K562 (cell line): ENCODE measurements around the gene KIAA0319L. TPM values are rescaled to one million over a fixed set of nuclear protein-coding genes. Genes with fewer than 3 reads are reported as not detected.

Source experiments
- C11orf30 ChIP-seq: fragments of 450-650 bp; IDR thresholded peaks from 2 replicates; pipeline ENCODE4 v1.6.1; 2016; ENCODE audit warnings: low read depth, mild to moderate bottlenecking
- EHMT2 ChIP-seq: fragments of 450-650 bp; IDR thresholded peaks from 2 replicates; pipeline ENCODE4 v1.6.1; 2018; ENCODE audit warnings: antibody characterized with exemption
- GTF2F1 ChIP-seq: IDR thresholded peaks from 2 replicates; pipeline ENCODE4 v1.6.1; 2011; ENCODE audit warnings: low read depth, low read length, improper control_type of control experiment
- HNRNPL ChIP-seq: fragments of 200-400 bp; formaldehyde crosslinking; IDR thresholded peaks from 2 replicates; pipeline ENCODE4 v1.6.1; 2017; ENCODE audit warnings: low read depth, mild to moderate bottlenecking, low read length
- JUND ChIP-seq, 2 experiments: IDR thresholded peaks; 2 replicates in 1 of 2; 3 replicates in 1 of 2; pipeline ENCODE4 v1.6.1; 2011; ENCODE audit warnings: borderline replicate concordance in 2 of 2, low read depth in 2 of 2, low read length in 2 of 2, improper control_type of control experiment in 1 of 2, missing biosample characterization in 1 of 2, missing genetic modification characterization in 1 of 2, missing genetic modification reagents in 1 of 2
- PPARD ChIP-seq: fragments of 250-450 bp; sonication (Bioruptor Pico); IDR thresholded peaks from 2 replicates; pipeline ENCODE4 v1.8.0; 2022; ENCODE audit warnings: inconsistent platforms, mild to moderate bottlenecking, moderate library complexity
- SETDB1 ChIP-seq: IDR thresholded peaks from one replicate; pipeline ENCODE4 v1.6.1; 2012; ENCODE audit warnings: low read length, control low read depth, inconsistent platforms
- SMAD4 ChIP-seq: fragments of 250-450 bp; sonication (Bioruptor Pico); conservative IDR thresholded peaks from 2 replicates; pipeline ENCODE4 v1.8.0; 2021; ENCODE audit warnings: inconsistent platforms, mild to moderate bottlenecking, moderate library complexity
- SRSF7 ChIP-seq: fragments of 200-400 bp; formaldehyde crosslinking; optimal IDR thresholded peaks from 2 replicates; pipeline ENCODE3; 2017; ENCODE audit warnings: mild to moderate bottlenecking, low read depth, low read length
- TAL1 ChIP-seq: fragments of 450-650 bp; IDR thresholded peaks from 2 replicates; pipeline ENCODE4 v1.6.1; 2016; ENCODE audit warnings: mild to moderate bottlenecking
- TGIF2 ChIP-seq: sonication (generic); formaldehyde crosslinking; IDR thresholded peaks from 2 replicates; pipeline ENCODE4 v1.8.1; 2022; ENCODE audit warnings: mild to moderate bottlenecking, missing genetic modification reagents, moderate library complexity
- THAP12 ChIP-seq: fragments of 250-450 bp; sonication (Bioruptor Pico); IDR thresholded peaks from 2 replicates; pipeline ENCODE4 v1.9.0; 2021; ENCODE audit warnings: mild to moderate bottlenecking, inconsistent platforms
- TSC22D4 ChIP-seq: fragments of 450-650 bp; IDR thresholded peaks from 2 replicates; pipeline ENCODE4 v1.6.1; 2016; ENCODE audit warnings: missing genetic modification characterization, missing biosample characterization, control low read depth
- ZNF12 ChIP-seq: sonication (generic); formaldehyde crosslinking; IDR thresholded peaks from 2 replicates; pipeline ENCODE4 v1.4.0; 2020; ENCODE audit warnings: mild to moderate bottlenecking, missing genetic modification reagents
- ZNF280A ChIP-seq: fragments of 450-650 bp; IDR thresholded peaks from 2 replicates; pipeline ENCODE4 v1.6.1; 2018; ENCODE audit warnings: mild to moderate bottlenecking, low read depth; ENCODE audit not compliant: partially characterized antibody
- polyA plus RNA-seq, 8 experiments: library from polyadenylated mRNA; depleted of rRNA in 4 of 8; stranded (reverse) in 5 of 8; unstranded in 3 of 8; fragments of >200 nt; fragmentation: Nextera tagmentation in 2 of 8; fragmentation: Illumina TruSeq in 1 of 8; extraction: Ambion mirVana in 2 of 8; extraction: Trizol in 1 of 8; gene quantifications; 2 replicates each; pipeline versions ENCODE4 v1.2.1 to v1.2.3, GENCODE V29; 2011 to 2014; ENCODE audit warnings: inconsistent platforms in 1 of 8, missing spikeins in 1 of 8
- total RNA-seq, 7 experiments: library from RNA; depleted of rRNA in 6 of 7; stranded (reverse); fragments of >200 nt in 6 of 7; fragmentation: Illumina TruSeq in 2 of 7; extraction: Trizol in 2 of 7; gene quantifications; 2 replicates each; pipeline versions ENCODE4 v1.2.1 to v1.2.3, GENCODE V29; 2011 to 2021; ENCODE audit warnings: low replicate concordance in 1 of 7
- TF ChIP-seq, protein P1 (sequence below): fragments of 250-450 bp; sonication (Bioruptor Pico); IDR thresholded peaks from 2 replicates; pipeline ENCODE4 v1.5.0; 2022; ENCODE audit warnings: mild to moderate bottlenecking
- TF ChIP-seq, protein P2 (sequence below): sonication (generic); formaldehyde crosslinking; IDR thresholded peaks from 2 replicates; pipeline ENCODE4 v1.5.0; 2020; ENCODE audit warnings: missing genetic modification reagents
- TF ChIP-seq, protein P3 (sequence below), 2 experiments: IDR thresholded peaks; 2 replicates each; pipeline ENCODE4 v1.6.1; 2011; ENCODE audit warnings: borderline replicate concordance in 1 of 2, control low read depth in 1 of 2, low read depth in 1 of 2, low read length in 1 of 2, mild to moderate bottlenecking in 1 of 2, mixed read lengths in 1 of 2, moderate library complexity in 1 of 2; ENCODE audit not compliant: insufficient read depth in 1 of 2, insufficient read length in 1 of 2, poor library complexity in 1 of 2, severe bottlenecking in 1 of 2; ENCODE audit errors: extremely low read depth in 1 of 2

The KIAA0319L gene
- total and polyA plus RNA-seq, 9 of the 15 experiments (the other 6 are each of a cell fraction or from before 2014, with no cell fraction given) = 2.4 to 51.7 (median 27.4) TPM

DNA sequence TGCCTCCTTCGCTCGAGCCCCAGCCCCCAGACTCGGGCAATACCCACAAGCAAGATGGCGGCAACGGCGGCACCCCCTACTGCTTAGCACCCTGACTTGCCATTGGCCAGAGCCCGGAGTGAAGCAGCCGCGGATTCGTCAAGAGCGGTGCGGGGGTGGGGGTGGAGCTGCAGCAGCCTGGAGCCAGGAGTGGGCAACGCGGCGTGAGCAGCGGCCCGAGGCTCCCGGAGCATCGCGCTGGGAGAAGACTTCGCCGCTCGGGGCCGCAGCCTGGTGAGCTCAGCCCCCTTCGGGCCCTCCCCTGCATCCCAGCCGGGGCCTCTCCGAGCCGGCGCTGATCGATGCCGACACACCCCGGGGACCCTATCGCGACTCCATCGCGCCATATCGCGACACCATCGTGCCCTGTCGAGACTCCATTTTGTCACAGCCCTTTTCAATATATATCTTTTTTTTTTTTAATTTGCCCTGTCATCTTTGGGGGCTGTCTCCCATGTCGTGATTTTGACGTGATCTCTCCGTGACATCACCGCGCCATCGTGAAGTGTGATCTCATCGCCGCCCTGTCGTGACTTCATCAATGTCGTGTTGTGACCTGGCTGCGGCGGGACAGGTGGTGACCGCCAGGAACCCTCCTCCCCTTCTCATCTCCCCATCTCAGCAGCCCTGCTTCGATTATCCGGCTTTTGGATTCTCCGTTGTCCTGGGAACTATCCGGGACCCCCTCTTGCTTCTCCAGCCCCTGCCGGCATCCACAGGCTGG is 589 bp upstream of the KIAA0319L start, which contains the start of gene NCDN (continued):
- TF ChIP-seq TGIF2 (CRISPR knock-in tag) = no peak
- no peak for TF ChIP-seq PPARD (CRISPR knock-in tag)
- TF ChIP-seq TSC22D4 = no peak
- TF ChIP-seq EHMT2 = no peak
- no peak for TF ChIP-seq SRSF7
- TF ChIP-seq, protein P1, sequence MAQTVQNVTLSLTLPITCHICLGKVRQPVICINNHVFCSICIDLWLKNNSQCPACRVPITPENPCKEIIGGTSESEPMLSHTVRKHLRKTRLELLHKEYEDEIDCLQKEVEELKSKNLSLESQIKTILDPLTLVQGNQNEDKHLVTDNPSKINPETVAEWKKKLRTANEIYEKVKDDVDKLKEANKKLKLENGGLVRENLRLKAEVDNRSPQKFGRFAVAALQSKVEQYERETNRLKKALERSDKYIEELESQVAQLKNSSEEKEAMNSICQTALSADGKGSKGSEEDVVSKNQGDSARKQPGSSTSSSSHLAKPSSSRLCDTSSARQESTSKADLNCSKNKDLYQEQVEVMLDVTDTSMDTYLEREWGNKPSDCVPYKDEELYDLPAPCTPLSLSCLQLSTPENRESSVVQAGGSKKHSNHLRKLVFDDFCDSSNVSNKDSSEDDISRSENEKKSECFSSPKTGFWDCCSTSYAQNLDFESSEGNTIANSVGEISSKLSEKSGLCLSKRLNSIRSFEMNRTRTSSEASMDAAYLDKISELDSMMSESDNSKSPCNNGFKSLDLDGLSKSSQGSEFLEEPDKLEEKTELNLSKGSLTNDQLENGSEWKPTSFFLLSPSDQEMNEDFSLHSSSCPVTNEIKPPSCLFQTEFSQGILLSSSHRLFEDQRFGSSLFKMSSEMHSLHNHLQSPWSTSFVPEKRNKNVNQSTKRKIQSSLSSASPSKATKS (CRISPR knock-in tag) = no peak
- no peak for TF ChIP-seq SETDB1
- TF ChIP-seq SMAD4 (CRISPR knock-in tag) = peak; percentile 60; the same call in 1 of the 2 replicates
- peak; percentile 78 for TF ChIP-seq HNRNPL
- peak; percentile 46; the same call in 1 of the 2 replicates for TF ChIP-seq JUND (IDR thresholded peaks at IDR 0.05; ENCODE audit: borderline replicate concordance, low read depth, low read length)
- peak; percentile 49; the same call in 1 of the 3 replicates for TF ChIP-seq JUND (tag; IDR thresholded peaks at IDR 0.05; ENCODE audit: borderline replicate concordance, low read depth, low read length)
- peak; percentile 78; the same call in 1 of the 2 replicates for TF ChIP-seq THAP12 (CRISPR knock-in tag)
- TF ChIP-seq TAL1 = no peak
- TF ChIP-seq C11orf30 = peak; percentile 91
- peak; percentile 32; the same call in 1 of the 2 replicates for TF ChIP-seq GTF2F1
- TF ChIP-seq, protein P2, sequence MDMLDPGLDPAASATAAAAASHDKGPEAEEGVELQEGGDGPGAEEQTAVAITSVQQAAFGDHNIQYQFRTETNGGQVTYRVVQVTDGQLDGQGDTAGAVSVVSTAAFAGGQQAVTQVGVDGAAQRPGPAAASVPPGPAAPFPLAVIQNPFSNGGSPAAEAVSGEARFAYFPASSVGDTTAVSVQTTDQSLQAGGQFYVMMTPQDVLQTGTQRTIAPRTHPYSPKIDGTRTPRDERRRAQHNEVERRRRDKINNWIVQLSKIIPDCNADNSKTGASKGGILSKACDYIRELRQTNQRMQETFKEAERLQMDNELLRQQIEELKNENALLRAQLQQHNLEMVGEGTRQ (CRISPR knock-in tag) = no peak
- 0 out of 2 replicates have a peak, but pooled peaks have one; percentile 33 for TF ChIP-seq ZNF12 (CRISPR knock-in tag)
- TF ChIP-seq ZNF280A = peak; percentile 43
- TF ChIP-seq, protein P3, sequence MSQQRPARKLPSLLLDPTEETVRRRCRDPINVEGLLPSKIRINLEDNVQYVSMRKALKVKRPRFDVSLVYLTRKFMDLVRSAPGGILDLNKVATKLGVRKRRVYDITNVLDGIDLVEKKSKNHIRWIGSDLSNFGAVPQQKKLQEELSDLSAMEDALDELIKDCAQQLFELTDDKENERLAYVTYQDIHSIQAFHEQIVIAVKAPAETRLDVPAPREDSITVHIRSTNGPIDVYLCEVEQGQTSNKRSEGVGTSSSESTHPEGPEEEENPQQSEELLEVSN (IDR thresholded peaks at IDR 0.05; ENCODE audit: borderline replicate concordance in 1 of 2, extremely low read depth in 1 of 2, insufficient read depth in 1 of 2, insufficient read length in 1 of 2, low read depth in 1 of 2, low read length in 1 of 2, poor library complexity in 1 of 2, severe bottlenecking in 1 of 2) = peak; percentile 67 to 69
